Breast epithelium (tissue), 4 donors: Measurements from ENCODE around the gene RTN1. TPM values are rescaled to one million over a fixed set of nuclear protein-coding genes. Genes with fewer than 3 reads are reported as not detected.

ENCODE experiments used
- DNase-seq, 2 donors: peaks; one replicate each; pipeline ENCODE4 v3.0.0-alpha.2; 2019; ENCODE audit warnings: low spot score in 2 of 2
- H3K27ac ChIP-seq, 2 donors: fragments of 200-600 bp; sonication (generic) in 1 of 2; one replicate each; pipeline ENCODE4 v1.5.1; 2016 to 2019; ENCODE audit warnings: mild to moderate bottlenecking in 1 of 2
- H3K27me3 ChIP-seq, 2 donors: fragments of 200-600 bp; sonication (generic) in 1 of 2; one replicate each; pipeline versions ENCODE4 v1.5.1 to v1.6.0; 2017 to 2019; ENCODE audit warnings: control low read depth in 1 of 2, mild to moderate bottlenecking in 1 of 2
- H3K36me3 ChIP-seq: fragments of 200-600 bp; one replicate; pipeline ENCODE4 v1.5.1; 2019
- H3K4me1 ChIP-seq, 2 donors: fragments of 200-600 bp; sonication (generic); one replicate each; pipeline ENCODE4 v1.5.1; 2016 to 2019; ENCODE audit warnings: control low read depth in 1 of 2
- H3K4me3 ChIP-seq, 3 donors: fragments of 200-600 bp; sonication (generic); 1 replicate in 2 of 3; 2 replicates in 1 of 3; pipeline ENCODE4 v1.5.1; 2016 to 2019; ENCODE audit warnings: mild to moderate bottlenecking in 3 of 3, moderate library complexity in 2 of 3
- H3K9me3 ChIP-seq, 2 donors: fragments of 200-600 bp; sonication (generic) in 1 of 2; one replicate each; pipeline ENCODE4 v1.5.1; 2016 to 2019; ENCODE audit warnings: control low read depth in 1 of 2
- POLR2A ChIP-seq: fragments of 450-650 bp; IDR thresholded peaks from one replicate; pipeline ENCODE4 v1.6.1; 2016; ENCODE audit warnings: antibody characterized with exemption, mild to moderate bottlenecking, moderate library complexity
- POLR2AphosphoS5 ChIP-seq, 3 donors: sonication (generic); formaldehyde crosslinking; IDR thresholded peaks; one replicate each; pipeline ENCODE4 v1.6.1; 2017; ENCODE audit warnings: antibody characterized with exemption in 3 of 3
- intact Hi-C: fragments of 100-400 bp; cut with DNase I; formaldehyde crosslinking; loops from one replicate; pipeline ENCODE4 v1.15.1; 2023; ENCODE audit warnings: low total_unique reads
- total RNA-seq, 3 donors: library from RNA; depleted of rRNA; stranded (reverse); fragments of >200 nt; gene quantifications; one replicate each; pipeline ENCODE4 v1.1.0, GENCODE V29; 2016
- TF ChIP-seq, protein P1 (sequence below), 3 donors: fragments of 450-650 bp; IDR thresholded peaks; one replicate each; pipeline ENCODE4 v1.5.1; 2016 to 2017; ENCODE audit warnings: antibody characterized with exemption in 3 of 3, mild to moderate bottlenecking in 3 of 3, moderate library complexity in 3 of 3

RTN1 gene, protein sequence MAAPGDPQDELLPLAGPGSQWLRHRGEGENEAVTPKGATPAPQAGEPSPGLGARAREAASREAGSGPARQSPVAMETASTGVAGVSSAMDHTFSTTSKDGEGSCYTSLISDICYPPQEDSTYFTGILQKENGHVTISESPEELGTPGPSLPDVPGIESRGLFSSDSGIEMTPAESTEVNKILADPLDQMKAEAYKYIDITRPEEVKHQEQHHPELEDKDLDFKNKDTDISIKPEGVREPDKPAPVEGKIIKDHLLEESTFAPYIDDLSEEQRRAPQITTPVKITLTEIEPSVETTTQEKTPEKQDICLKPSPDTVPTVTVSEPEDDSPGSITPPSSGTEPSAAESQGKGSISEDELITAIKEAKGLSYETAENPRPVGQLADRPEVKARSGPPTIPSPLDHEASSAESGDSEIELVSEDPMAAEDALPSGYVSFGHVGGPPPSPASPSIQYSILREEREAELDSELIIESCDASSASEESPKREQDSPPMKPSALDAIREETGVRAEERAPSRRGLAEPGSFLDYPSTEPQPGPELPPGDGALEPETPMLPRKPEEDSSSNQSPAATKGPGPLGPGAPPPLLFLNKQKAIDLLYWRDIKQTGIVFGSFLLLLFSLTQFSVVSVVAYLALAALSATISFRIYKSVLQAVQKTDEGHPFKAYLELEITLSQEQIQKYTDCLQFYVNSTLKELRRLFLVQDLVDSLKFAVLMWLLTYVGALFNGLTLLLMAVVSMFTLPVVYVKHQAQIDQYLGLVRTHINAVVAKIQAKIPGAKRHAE
- 10 to 100 TPM; 10.8 to 44.5 (median 17.7) TPM for total RNA-seq

DNA sequence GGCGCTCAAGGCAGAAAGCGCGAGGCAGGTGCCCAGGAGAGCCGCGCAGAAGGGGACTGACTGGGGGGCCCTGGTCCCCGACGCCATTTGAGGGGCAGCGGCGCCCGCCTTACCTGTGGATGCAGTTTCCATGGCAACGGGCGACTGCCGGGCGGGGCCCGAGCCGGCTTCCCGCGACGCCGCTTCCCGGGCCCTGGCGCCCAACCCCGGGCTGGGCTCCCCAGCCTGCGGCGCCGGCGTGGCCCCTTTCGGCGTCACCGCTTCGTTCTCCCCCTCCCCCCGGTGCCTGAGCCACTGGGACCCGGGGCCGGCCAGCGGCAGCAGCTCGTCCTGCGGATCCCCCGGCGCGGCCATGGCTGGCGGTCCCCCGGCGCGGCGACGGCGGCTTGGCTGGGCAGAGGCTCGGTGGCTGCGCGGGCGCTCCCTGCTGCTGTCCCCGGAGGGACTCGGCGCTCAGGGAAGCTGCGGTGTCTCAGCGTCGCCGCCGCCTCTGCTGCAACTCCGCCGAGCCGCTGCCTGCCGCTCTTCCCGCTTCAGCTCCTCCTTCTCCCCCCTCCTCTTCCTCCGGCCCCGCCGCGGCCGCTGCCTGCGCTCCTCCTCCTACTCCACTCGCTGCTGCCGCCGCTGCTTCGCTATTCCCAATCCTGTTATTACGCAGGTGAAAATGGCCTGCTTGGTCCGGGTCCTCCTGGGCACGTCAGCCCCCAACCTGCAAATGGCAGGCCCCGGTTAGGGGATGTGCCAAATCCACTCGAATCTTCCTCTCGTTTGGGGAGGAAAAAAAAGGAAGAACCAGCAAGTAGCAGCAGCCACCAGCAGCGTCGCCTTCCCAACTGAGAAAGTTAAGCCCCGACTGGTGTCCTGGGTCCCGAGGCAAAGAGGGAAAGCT lies at the start of gene RTN1:
TSS of gene RTN1 (minus strand) at position 500 of the 889 bp plus-strand sequence. CDS start at position 354, 146 bp downstream.
- Histone ChIP-seq H3K9me3 (no peaks in the 10 kb centered on the region), H3K27ac (peak within 1 kb of the TSS; percentile 45 to 84), H3K4me1 (no peaks in the 10 kb centered on the region), H3K27me3 (peaks cover 0 to 10% of the 10 kb centered on the region in 2 donors), H3K36me3 (no peaks in the 10 kb centered on the region), H3K4me3 (peak within 1 kb of the TSS; percentile 54 to 91 (median 76))
- TF ChIP-seq, protein P1, sequence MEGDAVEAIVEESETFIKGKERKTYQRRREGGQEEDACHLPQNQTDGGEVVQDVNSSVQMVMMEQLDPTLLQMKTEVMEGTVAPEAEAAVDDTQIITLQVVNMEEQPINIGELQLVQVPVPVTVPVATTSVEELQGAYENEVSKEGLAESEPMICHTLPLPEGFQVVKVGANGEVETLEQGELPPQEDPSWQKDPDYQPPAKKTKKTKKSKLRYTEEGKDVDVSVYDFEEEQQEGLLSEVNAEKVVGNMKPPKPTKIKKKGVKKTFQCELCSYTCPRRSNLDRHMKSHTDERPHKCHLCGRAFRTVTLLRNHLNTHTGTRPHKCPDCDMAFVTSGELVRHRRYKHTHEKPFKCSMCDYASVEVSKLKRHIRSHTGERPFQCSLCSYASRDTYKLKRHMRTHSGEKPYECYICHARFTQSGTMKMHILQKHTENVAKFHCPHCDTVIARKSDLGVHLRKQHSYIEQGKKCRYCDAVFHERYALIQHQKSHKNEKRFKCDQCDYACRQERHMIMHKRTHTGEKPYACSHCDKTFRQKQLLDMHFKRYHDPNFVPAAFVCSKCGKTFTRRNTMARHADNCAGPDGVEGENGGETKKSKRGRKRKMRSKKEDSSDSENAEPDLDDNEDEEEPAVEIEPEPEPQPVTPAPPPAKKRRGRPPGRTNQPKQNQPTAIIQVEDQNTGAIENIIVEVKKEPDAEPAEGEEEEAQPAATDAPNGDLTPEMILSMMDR (IDR thresholded peaks at IDR 0.05), result no peak
- peak in 1 of 3 donors; percentile 65 for TF ChIP-seq POLR2AphosphoS5 (IDR thresholded peaks at IDR 0.05)
- TF ChIP-seq POLR2A, result no peak
- peak; percentile 29 to 72 for DNase-seq
- intact Hi-C loops, result no loop called here

DNA sequence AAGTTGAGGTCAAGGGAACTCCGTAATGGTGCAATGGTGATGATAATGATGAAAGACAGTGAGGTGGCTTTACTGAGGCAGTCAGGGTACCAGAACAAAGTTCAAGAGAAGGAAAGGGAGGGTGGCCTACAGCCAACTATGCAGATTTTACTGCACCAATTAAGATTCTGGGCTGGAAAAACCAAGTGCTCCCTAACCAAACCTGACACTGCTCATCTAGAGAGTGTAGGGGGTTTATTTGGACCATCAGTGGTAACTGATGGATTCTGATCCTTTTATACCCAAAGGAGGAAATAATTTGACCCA lies 49.8 kb upstream of the RTN1 start:
- peak overlapping the region in 1 of 3 donors; percentile 39 for H3K4me3 ChIP-seq
- H3K27me3 ChIP-seq, result peaks cover 0 to 19% of the 10 kb centered on the region in 2 donors
- H3K9me3 ChIP-seq, result no peaks in the 10 kb centered on the region
- H3K27ac ChIP-seq, result no peak overlapping the region
- no peaks in the 10 kb centered on the region for H3K36me3 ChIP-seq
- no peaks in the 10 kb centered on the region for H3K4me1 ChIP-seq
- intact Hi-C loops, result no loop called here
- TF ChIP-seq POLR2AphosphoS5 (IDR thresholded peaks at IDR 0.05) (no peak), POLR2A (no peak)
- TF ChIP-seq, protein P1 (IDR thresholded peaks at IDR 0.05), result no peak
- no peak for DNase-seq

DNA sequence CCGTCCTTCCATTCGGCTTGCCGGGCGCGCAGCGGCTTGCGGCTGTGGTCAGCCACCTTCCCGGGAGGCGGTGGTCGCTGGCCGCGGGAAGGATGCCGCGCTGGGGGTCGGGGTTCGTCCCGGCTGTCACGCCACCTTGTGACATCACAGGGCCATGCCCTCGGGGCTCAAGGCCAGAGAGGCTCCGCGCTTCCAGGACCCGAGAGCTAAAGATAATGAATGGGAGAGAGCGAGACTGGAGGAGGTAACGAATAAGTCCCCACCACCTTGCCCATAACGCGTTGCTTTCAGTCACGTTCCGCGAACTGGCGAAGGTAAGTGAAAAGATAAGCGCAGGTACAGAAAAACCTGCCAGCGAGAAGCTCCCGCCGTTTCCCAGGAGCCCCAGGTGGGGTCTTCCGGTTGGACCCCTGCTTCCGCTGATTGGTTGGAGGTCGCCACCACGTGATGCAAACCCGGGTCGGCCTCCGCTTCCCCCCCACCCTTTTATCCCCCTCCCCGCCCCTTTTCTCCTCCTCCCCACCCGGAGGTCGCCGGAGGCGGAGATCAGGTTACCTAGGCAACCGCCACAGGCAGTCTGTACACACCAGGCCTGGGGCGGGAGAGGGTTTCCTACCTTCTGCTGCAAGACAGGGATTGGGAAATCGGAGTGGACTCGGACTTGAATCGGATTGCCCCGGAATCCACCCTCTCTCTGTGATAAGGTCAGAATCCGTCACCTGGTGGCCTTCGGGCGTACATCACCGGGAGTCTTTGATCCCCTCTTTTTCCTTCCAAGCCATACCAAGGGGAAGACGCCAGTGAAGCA lies 49.2 kb upstream of the RTN1 start, which contains the start of gene LRRC9:
TSS of gene LRRC9 (plus strand) at position 575 of the 808 bp plus-strand sequence.
- H3K9me3 ChIP-seq, result no peaks in the 10 kb centered on the region
- H3K4me1 ChIP-seq, result no peaks in the 10 kb centered on the region
- H3K27me3 ChIP-seq, result peaks cover 0 to 19% of the 10 kb centered on the region in 2 donors
- intact Hi-C loops, result no loop called here
- DNase-seq, result no peak
- no peaks in the 10 kb centered on the region for H3K36me3 ChIP-seq
- H3K4me3 ChIP-seq, result peak within 1 kb of the TSS; percentile 39 to 60 (median 47)
- no peak for TF ChIP-seq POLR2AphosphoS5 (IDR thresholded peaks at IDR 0.05)
- no peak for TF ChIP-seq POLR2A
- TF ChIP-seq, protein P1 (IDR thresholded peaks at IDR 0.05), result no peak
- no peak within 1 kb of the TSS for H3K27ac ChIP-seq

DNA sequence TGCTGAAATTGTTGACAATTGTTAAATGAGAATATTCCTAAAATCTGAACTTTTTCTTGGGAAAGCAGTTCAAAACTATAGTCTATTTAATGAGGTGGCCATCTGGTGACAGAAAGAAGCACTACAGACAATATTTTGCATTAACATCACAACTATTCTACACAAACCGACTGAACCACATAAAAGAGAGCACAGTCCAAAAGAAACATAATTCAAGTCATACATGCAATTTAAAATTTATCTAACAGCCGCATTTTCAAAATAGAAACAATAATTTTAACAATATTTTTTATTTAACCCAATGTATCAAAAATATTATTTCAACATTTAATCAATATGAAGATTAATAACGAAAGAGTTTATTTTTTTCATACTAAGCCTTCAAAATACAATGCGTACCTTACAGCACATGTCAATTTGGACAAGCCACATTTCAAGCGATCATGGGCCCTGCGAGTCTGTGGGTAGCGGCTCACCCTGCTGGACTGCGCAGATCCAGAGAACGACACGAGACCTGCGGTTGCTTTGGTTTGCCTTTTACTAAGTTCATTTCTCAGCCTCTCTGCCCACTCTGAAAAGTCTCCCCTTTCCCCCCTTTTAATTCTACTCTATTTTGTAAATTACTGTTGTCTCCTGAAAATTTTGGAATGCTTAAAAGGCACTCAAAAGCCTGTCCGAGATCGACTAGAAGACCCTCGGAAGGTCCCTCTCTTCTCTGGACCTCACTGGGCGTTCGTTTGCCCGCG lies 48.4 kb upstream of the RTN1 start:
- no peak overlapping the region for H3K27ac ChIP-seq
- TF ChIP-seq, protein P1 (IDR thresholded peaks at IDR 0.05), result peak in 2 of 3 donors; percentile 43 to 64
- TF ChIP-seq POLR2A, result no peak
- peaks cover 0 to 19% of the 10 kb centered on the region in 2 donors for H3K27me3 ChIP-seq
- peak overlapping the region; percentile 39 to 60 (median 47) for H3K4me3 ChIP-seq
- no peaks in the 10 kb centered on the region for H3K36me3 ChIP-seq
- DNase-seq, result no peak
- no peaks in the 10 kb centered on the region for H3K9me3 ChIP-seq
- H3K4me1 ChIP-seq, result no peaks in the 10 kb centered on the region
- intact Hi-C loops, result no loop called here
